H1 (cell line): ENCODE data around the gene HK1. TPM values are rescaled to one million over a fixed set of nuclear protein-coding genes. Genes with fewer than 3 reads are reported as not detected.

Experiments used
- CTCF ChIA-PET: fragments of 300-600 bp; sonication (Branson Sonifier 250); formaldehyde crosslinking; loops from one replicate; lab custom pipeline; 2021; ENCODE audit not compliant: partially characterized antibody; lab: Charles Lee
- POLR2A ChIA-PET: fragments of 300-600 bp; sonication (Branson Sonifier 250); formaldehyde crosslinking; loops from one replicate; lab custom pipeline; 2021; ENCODE audit warnings: inconsistent platforms; ENCODE audit not compliant: partially characterized antibody; lab: Charles Lee
- DNase-seq, 2 experiments: peaks; one replicate each; pipeline versions ENCODE4 v3.0.0 to v3.0.0-alpha.2; 2010 to 2022; ENCODE audit warnings: low spot score in 2 of 2, low read depth in 1 of 2, mixed read lengths in 1 of 2
- FAIRE-seq: peaks from 2 replicates; lab custom pipeline; 2011; peaks lifted over from hg19 to GRCh38; lab: Jason Lieb, UNC
- H2AFZ ChIP-seq: 2 replicates; pipeline ENCODE4 v1.8.1; 2012; ENCODE audit warnings: low read length, inconsistent platforms
- H2AK5ac ChIP-seq: 2 replicates; pipeline ENCODE4 v1.6.1; 2013; ENCODE audit warnings: low read depth, low read length
- H2BK120ac ChIP-seq: replicated peaks from 2 replicates; pipeline ENCODE3; 2013; ENCODE audit warnings: low read depth, low read length, inconsistent platforms
- H2BK12ac ChIP-seq: 2 replicates; pipeline ENCODE4 v1.6.1; 2013; ENCODE audit warnings: low read depth, low read length
- H2BK15ac ChIP-seq: 2 replicates; pipeline ENCODE4 v1.6.1; 2013; ENCODE audit warnings: low read length
- H2BK20ac ChIP-seq: 2 replicates; pipeline ENCODE4 v1.6.1; 2013; ENCODE audit warnings: low read length
- H2BK5ac ChIP-seq: 2 replicates; pipeline ENCODE4 v1.6.1; 2013; ENCODE audit warnings: low read depth, low read length
- H3K14ac ChIP-seq: 2 replicates; pipeline ENCODE4 v1.6.1; 2013; ENCODE audit warnings: inconsistent platforms; ENCODE audit not compliant: insufficient read length
- H3K18ac ChIP-seq: 2 replicates; pipeline ENCODE4 v1.6.1; 2013; ENCODE audit warnings: low read length; ENCODE audit errors: extremely low read depth
- H3K23ac ChIP-seq: 2 replicates; pipeline ENCODE4 v1.6.1; 2013; ENCODE audit warnings: inconsistent platforms; ENCODE audit not compliant: insufficient read length
- H3K23me2 ChIP-seq: 2 replicates; pipeline ENCODE4 v1.6.1; 2013; ENCODE audit warnings: low read depth, low read length
- H3K27ac ChIP-seq: 2 replicates; pipeline ENCODE4 v1.6.1; 2011; ENCODE audit warnings: low read depth, low read length, inconsistent platforms
- H3K27me3 ChIP-seq, 4 experiments: replicated peaks in 1 of 4; 1 replicate in 1 of 4; 2 replicates in 3 of 4; pipeline versions ENCODE4 v1.6.1 to v1.8.1; 2011 to 2013; ENCODE audit warnings: low read length in 3 of 4, mild to moderate bottlenecking in 3 of 4, inconsistent platforms in 2 of 4, mixed read lengths in 2 of 4, moderate library complexity in 1 of 4; ENCODE audit not compliant: control insufficient read depth in 3 of 4, insufficient read depth in 3 of 4; ENCODE audit errors: extremely low read depth in 1 of 4
- H3K36me3 ChIP-seq, 4 experiments: 2 replicates each; pipeline versions ENCODE4 v1.6.1 to v1.8.1; 2011 to 2013; ENCODE audit warnings: mild to moderate bottlenecking in 4 of 4, low read length in 3 of 4, moderate library complexity in 2 of 4, control low read depth in 1 of 4, inconsistent platforms in 1 of 4; ENCODE audit not compliant: insufficient read depth in 4 of 4, control insufficient read depth in 2 of 4
- H3K4ac ChIP-seq: replicated peaks from 2 replicates; pipeline ENCODE3; 2013; ENCODE audit warnings: low read length, low read depth, mixed read lengths, inconsistent platforms; ENCODE audit not compliant: insufficient read length
- H3K4me1 ChIP-seq, 4 experiments: replicated peaks in 1 of 4; 1 replicate in 1 of 4; 2 replicates in 3 of 4; pipeline versions ENCODE4 v1.6.1 to v1.8.1; 2011 to 2013; ENCODE audit warnings: low read length in 3 of 4, inconsistent platforms in 2 of 4, mixed read lengths in 1 of 4; ENCODE audit not compliant: insufficient read depth in 4 of 4, control insufficient read depth in 3 of 4
- H3K4me2 ChIP-seq, 2 experiments: 2 replicates each; pipeline versions ENCODE4 v1.6.1 to v1.8.1; 2011 to 2013; ENCODE audit warnings: low read depth in 2 of 2, low read length in 2 of 2, control low read depth in 1 of 2, inconsistent platforms in 1 of 2, mild to moderate bottlenecking in 1 of 2; ENCODE audit not compliant: insufficient read depth in 1 of 2
- H3K4me3 ChIP-seq, 4 experiments: fragments of 200-600, 300-600 bp in 1 of 4; sonication (generic), shearing (Covaris generic), sonication (Bioruptor Twin) in 1 of 4; 2 replicates each; pipeline versions ENCODE4 v1.5.1 to v1.8.1; 2011 to 2016; ENCODE audit warnings: low read length in 4 of 4, low read depth in 3 of 4, control low read depth in 2 of 4, inconsistent platforms in 2 of 4, mild to moderate bottlenecking in 2 of 4, mixed read lengths in 1 of 4, moderate library complexity in 1 of 4; ENCODE audit not compliant: insufficient read depth in 2 of 4; ENCODE audit errors: extremely low read depth in 1 of 4
- H3K56ac ChIP-seq: replicated peaks from 2 replicates; pipeline ENCODE3; 2013; ENCODE audit warnings: low read depth, mild to moderate bottlenecking, mixed read lengths, low read length, inconsistent platforms; ENCODE audit not compliant: insufficient read length
- H3K79me1 ChIP-seq: 2 replicates; pipeline ENCODE4 v1.6.1; 2013; ENCODE audit warnings: low read depth, low read length, control low read depth
- H3K79me2 ChIP-seq, 2 experiments: 2 replicates each; pipeline versions ENCODE4 v1.6.1 to v1.8.1; 2012 to 2013; ENCODE audit warnings: low read length in 2 of 2, mild to moderate bottlenecking in 2 of 2, inconsistent platforms in 1 of 2; ENCODE audit not compliant: insufficient read depth in 2 of 2, control insufficient read depth in 1 of 2
- H3K9ac ChIP-seq, 4 experiments: replicated peaks in 1 of 4; 1 replicate in 1 of 4; 2 replicates in 3 of 4; pipeline versions ENCODE4 v1.6.1 to v1.8.1; 2011 to 2013; ENCODE audit warnings: low read depth in 3 of 4, low read length in 3 of 4, control low read depth in 2 of 4, mild to moderate bottlenecking in 2 of 4, moderate library complexity in 2 of 4, inconsistent platforms in 1 of 4; ENCODE audit errors: extremely low read depth in 1 of 4
- H3K9me3 ChIP-seq, 2 experiments: 2 replicates each; pipeline versions ENCODE4 v1.6.1 to v1.8.1; 2012 to 2013; ENCODE audit warnings: mild to moderate bottlenecking in 2 of 2, moderate library complexity in 2 of 2, control low read depth in 1 of 2, inconsistent platforms in 1 of 2, low read depth in 1 of 2, low read length in 1 of 2, mixed read lengths in 1 of 2; ENCODE audit not compliant: insufficient read depth in 2 of 2
- H4K20me1 ChIP-seq, 2 experiments: replicated peaks in 1 of 2; 2 replicates each; pipeline versions ENCODE3 to v1.8.1; 2011 to 2013; ENCODE audit warnings: inconsistent platforms in 2 of 2, low read length in 2 of 2, mild to moderate bottlenecking in 1 of 2; ENCODE audit not compliant: insufficient read depth in 2 of 2, control insufficient read depth in 1 of 2
- H4K5ac ChIP-seq: 2 replicates; pipeline ENCODE4 v1.6.1; 2013; ENCODE audit warnings: low read length, low read depth, mixed read lengths, inconsistent platforms; ENCODE audit not compliant: insufficient read length
- H4K8ac ChIP-seq: 2 replicates; pipeline ENCODE4 v1.8.0; 2013; ENCODE audit warnings: mild to moderate bottlenecking, moderate library complexity, low read length, inconsistent platforms; ENCODE audit not compliant: insufficient read depth; ENCODE audit errors: extremely low read depth
- H4K91ac ChIP-seq: replicated peaks from 2 replicates; pipeline ENCODE3; 2013; ENCODE audit warnings: low read length, mixed read lengths, inconsistent platforms; ENCODE audit not compliant: insufficient read length
- CHD2 ChIP-seq: IDR thresholded peaks from 2 replicates; pipeline ENCODE4 v1.6.1; 2012; ENCODE audit warnings: low read length, improper control_type of control experiment
- HDAC2 ChIP-seq, 2 experiments: fragments of 300-600 bp in 1 of 2; sonication (generic) in 1 of 2; IDR thresholded peaks; 2 replicates each; pipeline ENCODE4 v1.6.1; 2011 to 2012; ENCODE audit warnings: low read depth in 2 of 2, low read length in 2 of 2, mild to moderate bottlenecking in 2 of 2, moderate library complexity in 2 of 2, borderline replicate concordance in 1 of 2, inconsistent platforms in 1 of 2
- KDM1A ChIP-seq: fragments of 200-600, 300-600 bp; sonication (generic); IDR thresholded peaks from 2 replicates; pipeline ENCODE4 v1.7.1; 2016; ENCODE audit warnings: mild to moderate bottlenecking, low read length, borderline replicate concordance
- WGBS, 2 experiments: shearing (Covaris generic) in 1 of 2; methylation state at CpG; one replicate each; pipeline versions ENCODE4 v1.1.6 to v1.1.7; 2013 to 2015; ENCODE audit warnings: low lambda C conversion rate in 2 of 2, mixed read lengths in 2 of 2, inconsistent platforms in 1 of 2, low coverage in 1 of 2, missing lambda C conversion rate in 1 of 2; ENCODE audit not compliant: insufficient replicate concordance in 2 of 2, insufficient coverage in 1 of 2, insufficient read length in 1 of 2; ENCODE audit errors: extremely low coverage in 1 of 2, missing lambda C conversion rate in 1 of 2; 5-methylcytosine and 5-hydroxymethylcytosine counted together
- polyA plus RNA-seq, 7 experiments: library from polyadenylated mRNA; depleted of rRNA in 3 of 7; stranded (reverse) in 5 of 7; unstranded in 2 of 7; fragments of >200 nt in 5 of 7; fragments of 200-250 nt in 2 of 7; gene quantifications; 1 replicate in 5 of 7; 2 replicates in 1 of 7; 4 replicates in 1 of 7; pipeline versions ENCODE4 v1.2.1 to v1.2.3, GENCODE V29; 2011 to 2013; ENCODE audit warnings: missing spikeins in 2 of 7, mixed read lengths in 2 of 7
- total RNA-seq: library from RNA; stranded (reverse); fragmentation: NEBNext Ultra II Directional; extraction: Animal tissue kit (Norgen Biotek cat#: 25700); gene quantifications from 2 replicates; pipeline ENCODE4 v1.2.1, GENCODE V29; 2021

HK1 gene
- total and polyA plus RNA-seq, 2 of the 8 experiments (the other 6 are each of a cell fraction or from before 2014, with no cell fraction given), result 55.8 to 247 TPM

GRCh38 chr10:69335613-69336012 is 57.3 kb downstream of the HK1 start:
- no peak overlapping the region for H3K23ac ChIP-seq
- no peak overlapping the region for H2BK20ac ChIP-seq
- no peak overlapping the region for H3K4me3 ChIP-seq
- no peak overlapping the region for H3K56ac ChIP-seq
- H2BK5ac ChIP-seq, result peak overlapping the region; percentile 22
- H2BK15ac ChIP-seq, result peak overlapping the region; percentile 73; the same call in 1 of the 2 replicates
- peaks cover 3% of the 10 kb centered on the region; the same call in 1 of the 2 replicates for H3K23me2 ChIP-seq
- H4K91ac ChIP-seq, result peak overlapping the region; percentile 39
- peaks cover 17 to 46% (median 38%) of the 10 kb centered on the region in 4 experiments for H3K4me1 ChIP-seq
- WGBS, 2 experiments, result 94 to 100% methylated on average over 2 to 8 of the region's 8 CpGs
- no peaks in the 10 kb centered on the region for H3K9me3 ChIP-seq
- no peak overlapping the region for H2BK120ac ChIP-seq
- H3K9ac ChIP-seq, result no peak overlapping the region
- peak overlapping the region; percentile 87; the same call in 1 of the 2 replicates for H2AK5ac ChIP-seq
- no peak overlapping the region for H2AFZ ChIP-seq
- TF ChIP-seq KDM1A, result peak; percentile 88; the same call in 1 of the 2 replicates
- TF ChIP-seq HDAC2 (IDR thresholded peaks at IDR 0.05; ENCODE audit: borderline replicate concordance in 1 of 2, low read depth in 2 of 2, low read length in 2 of 2), result peak in 1 of 2 experiments; percentile 83; a peak in 1 of 4 replicates
- TF ChIP-seq CHD2, result no peak
- FAIRE-seq (no peak), DNase-seq (no peak)
- no peak overlapping the region for H4K8ac ChIP-seq
- H3K36me3 ChIP-seq, result peaks cover 0 to under 1% (median 0%) of the 10 kb centered on the region in 4 experiments; a peak in 1 of 8 replicates
- no peak overlapping the region for H3K4me2 ChIP-seq
- CTCF ChIA-PET, result interaction anchor here (0.9 to 4.0 kb wide), 7 partner anchors 8 to 94 kb away, joined by 3 to 16 read pairs (median 5); no protein-coding TSS in a partner anchor
- 0 out of 2 replicates have a peak overlapping the region, but pooled peaks have one; percentile 49 for H3K27ac ChIP-seq
- POLR2A ChIA-PET, result interaction anchor here (0.9 to 1.1 kb wide), 2 partner anchors 10 to 16 kb away, joined by 3 to 7 read pairs; no protein-coding TSS in a partner anchor
- no peak overlapping the region for H3K4ac ChIP-seq
- H4K20me1 ChIP-seq, result no peaks in the 10 kb centered on the region
- peaks cover 42 to 97% of the 10 kb centered on the region in 2 experiments for H3K79me2 ChIP-seq
- peaks cover 18% of the 10 kb centered on the region; the same call in 1 of the 2 replicates for H3K79me1 ChIP-seq
- H4K5ac ChIP-seq, result no peak overlapping the region
- H3K14ac ChIP-seq, result no peak overlapping the region
- peak overlapping the region; percentile 15; the same call in 1 of the 2 replicates for H3K18ac ChIP-seq
- peak overlapping the region; percentile 69; the same call in 1 of the 2 replicates for H2BK12ac ChIP-seq
- no peaks in the 10 kb centered on the region for H3K27me3 ChIP-seq
